Activated naive CD4-positive, alpha-beta T cell treated with anti-CD3 and anti-CD28 coated beads, Interleukin-2, amount 50 U/mL, for 24 hours (primary cell): Measurements from ENCODE around the gene ENDOV.

Experiments
- H3K27ac Mint-ChIP-seq: one replicate; pipeline ENCODE4 v1.8.0; 2021; ENCODE audit warnings: mild to moderate bottlenecking, mixed read lengths
- H3K27me3 Mint-ChIP-seq: one replicate; pipeline ENCODE4 v1.8.0; 2021; ENCODE audit warnings: mixed read lengths
- H3K36me3 Mint-ChIP-seq: one replicate; pipeline ENCODE4 v1.8.0; 2021; ENCODE audit warnings: mixed read lengths
- H3K4me1 Mint-ChIP-seq: one replicate; pipeline ENCODE4 v1.8.0; 2021; ENCODE audit warnings: mixed read lengths
- H3K4me3 Mint-ChIP-seq: one replicate; pipeline ENCODE4 v1.8.0; 2021; ENCODE audit warnings: mild to moderate bottlenecking, mixed read lengths
- H3K9me3 Mint-ChIP-seq: one replicate; pipeline ENCODE4 v1.8.0; 2021; ENCODE audit warnings: mixed read lengths

The ENDOV gene

DNA sequence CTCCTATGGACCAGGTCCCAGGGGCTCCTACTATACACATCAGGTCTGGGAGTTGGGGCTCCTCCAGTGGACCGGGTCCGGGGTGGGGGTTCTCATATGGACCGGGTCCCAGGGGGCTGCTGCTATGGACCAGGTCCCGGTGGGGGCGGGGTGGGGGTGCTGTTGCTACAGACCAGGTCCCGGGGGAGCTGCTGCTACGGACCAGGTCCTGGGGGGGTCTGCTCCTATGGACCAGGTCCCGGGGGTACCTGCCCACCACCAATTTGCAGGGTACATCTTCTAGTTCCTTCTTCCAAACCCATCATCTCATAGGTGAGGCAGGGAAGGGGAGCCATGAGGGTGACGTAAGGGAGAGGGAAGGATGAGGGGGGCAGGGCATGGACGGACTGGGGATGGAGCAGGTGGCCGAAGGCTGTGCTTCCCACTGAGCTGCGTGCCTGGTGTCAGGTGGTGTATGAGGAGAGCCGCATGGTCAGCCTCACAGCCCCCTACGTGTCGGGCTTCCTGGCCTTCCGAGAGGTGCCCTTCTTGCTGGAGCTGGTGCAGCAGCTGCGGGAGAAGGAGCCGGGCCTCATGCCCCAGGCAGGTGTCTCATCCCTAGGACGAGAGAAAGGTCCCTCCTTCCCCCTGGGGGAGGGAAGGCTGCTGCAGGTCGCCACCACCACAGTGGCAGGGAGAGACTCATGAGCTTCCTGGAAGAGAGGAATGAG, 6.6 kb downstream of the ENDOV start:
- H3K27ac Mint-ChIP-seq: no peak overlapping the region
- peaks cover 3% of the 10 kb centered on the region for H3K36me3 Mint-ChIP-seq
- no peaks in the 10 kb centered on the region for H3K27me3 Mint-ChIP-seq
- no peak overlapping the region for H3K4me3 Mint-ChIP-seq
- no peaks in the 10 kb centered on the region for H3K9me3 Mint-ChIP-seq
- peaks cover 27% of the 10 kb centered on the region for H3K4me1 Mint-ChIP-seq

DNA sequence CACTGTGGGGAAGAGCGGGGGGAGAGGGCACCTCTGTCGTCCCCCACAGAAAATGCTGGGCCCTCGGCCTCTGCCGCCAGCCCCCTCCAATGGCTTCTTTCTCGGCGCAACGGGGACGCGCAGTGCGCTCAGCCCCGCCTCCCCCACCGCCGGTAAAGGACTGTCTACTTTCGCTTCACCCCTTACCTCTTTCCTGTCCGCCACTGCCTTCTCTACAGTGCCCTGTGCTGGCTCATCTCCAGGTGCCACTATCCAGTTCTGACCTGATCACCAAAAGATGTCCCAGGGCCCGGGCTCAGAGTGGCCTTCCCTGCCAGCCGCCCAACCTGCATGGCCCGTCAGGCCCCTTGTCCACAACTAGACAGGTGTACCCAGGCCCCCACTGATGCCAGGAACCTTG, 7.3 kb downstream of the ENDOV start:
- no peak overlapping the region for H3K4me3 Mint-ChIP-seq
- no peaks in the 10 kb centered on the region for H3K27me3 Mint-ChIP-seq
- H3K4me1 Mint-ChIP-seq: peaks cover 25% of the 10 kb centered on the region
- H3K36me3 Mint-ChIP-seq: peaks cover 3% of the 10 kb centered on the region
- no peaks in the 10 kb centered on the region for H3K9me3 Mint-ChIP-seq
- H3K27ac Mint-ChIP-seq: no peak overlapping the region

DNA sequence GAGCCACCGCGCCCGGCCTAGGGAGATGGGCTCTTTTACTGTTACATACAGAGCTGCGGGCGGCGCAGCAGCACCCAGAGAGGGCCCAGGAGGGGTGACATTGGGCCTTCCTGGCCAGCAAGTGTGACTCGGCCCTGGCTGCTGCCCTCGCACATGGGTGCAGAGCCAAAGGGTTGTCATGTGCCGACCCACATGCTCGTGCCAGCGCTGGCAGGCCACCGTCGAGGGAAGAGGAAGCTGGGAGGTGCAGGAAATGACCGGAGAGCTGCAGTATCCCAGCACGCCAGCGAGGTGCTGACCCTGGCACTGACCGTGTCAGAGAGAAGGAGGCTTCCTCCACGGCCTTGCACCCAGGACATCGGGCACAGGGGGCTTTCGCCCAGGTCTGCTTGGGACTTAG, 8.0 kb downstream of the ENDOV start:
- H3K27me3 Mint-ChIP-seq: no peaks in the 10 kb centered on the region
- no peak overlapping the region for H3K27ac Mint-ChIP-seq
- H3K9me3 Mint-ChIP-seq: no peaks in the 10 kb centered on the region
- H3K4me1 Mint-ChIP-seq: peaks cover 18% of the 10 kb centered on the region
- H3K4me3 Mint-ChIP-seq: no peak overlapping the region
- H3K36me3 Mint-ChIP-seq: peaks cover 3% of the 10 kb centered on the region

DNA sequence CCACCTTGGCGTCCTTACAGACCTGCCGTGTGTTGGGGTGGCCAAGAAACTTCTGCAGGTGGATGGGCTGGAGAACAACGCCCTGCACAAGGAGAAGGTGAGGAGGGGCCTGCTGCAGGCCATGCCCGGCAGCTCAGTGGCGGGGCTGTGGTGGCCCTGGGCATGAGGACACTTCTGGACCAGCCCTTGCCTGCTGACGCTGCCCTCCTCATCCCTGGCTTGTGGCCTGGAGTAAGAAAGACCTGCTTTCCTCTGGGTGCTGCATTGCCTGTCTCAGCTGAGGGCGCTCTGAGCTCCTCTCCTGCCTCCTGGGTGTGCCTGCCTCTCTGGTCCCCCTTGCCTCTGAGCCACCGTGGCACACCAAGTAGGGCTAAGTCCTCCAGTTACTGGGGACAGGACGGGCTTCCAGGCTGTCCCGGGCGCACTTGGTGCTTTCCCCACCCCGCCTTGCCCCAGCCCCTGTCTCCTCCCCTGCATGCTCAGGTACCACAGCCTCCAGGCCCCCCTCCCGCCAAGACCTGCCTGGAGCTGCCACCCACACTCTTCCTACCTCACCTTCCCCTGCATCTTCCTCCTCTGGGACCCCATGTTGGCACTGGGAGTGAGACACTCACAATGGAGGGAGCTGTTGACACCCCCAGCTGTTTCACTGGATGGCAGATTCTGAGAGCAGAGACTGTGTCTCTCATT, 8.7 kb downstream of the ENDOV start:
- Mint-ChIP-seq H3K4me1 (peaks cover 14% of the 10 kb centered on the region), H3K36me3 (no peaks in the 10 kb centered on the region), H3K27ac (no peak overlapping the region), H3K4me3 (no peak overlapping the region), H3K27me3 (no peaks in the 10 kb centered on the region), H3K9me3 (no peaks in the 10 kb centered on the region)

DNA sequence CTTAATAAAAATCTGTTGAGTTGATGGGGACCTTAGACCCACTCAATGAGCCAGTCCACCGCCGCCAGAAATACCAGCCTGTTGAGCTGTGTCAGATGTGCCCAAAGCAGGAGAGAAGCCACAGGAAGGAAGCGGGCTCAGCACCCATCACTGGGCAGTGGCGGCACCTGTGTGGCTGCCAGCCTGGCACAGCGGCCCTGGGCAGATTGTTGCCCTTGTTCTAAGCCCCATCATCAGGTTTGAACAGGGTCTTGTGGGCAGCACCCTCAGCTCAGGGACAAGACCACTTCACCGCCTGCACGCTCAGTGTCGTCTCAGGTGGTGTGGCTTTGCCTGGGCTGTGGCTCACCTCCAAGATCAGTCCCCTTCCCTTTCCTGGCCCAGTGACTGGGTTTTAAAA, 9.3 kb downstream of the ENDOV start:
- H3K27ac Mint-ChIP-seq: no peak overlapping the region
- H3K9me3 Mint-ChIP-seq: no peaks in the 10 kb centered on the region
- peaks cover 14% of the 10 kb centered on the region for H3K4me1 Mint-ChIP-seq
- H3K36me3 Mint-ChIP-seq: no peaks in the 10 kb centered on the region
- H3K4me3 Mint-ChIP-seq: no peak overlapping the region
- no peaks in the 10 kb centered on the region for H3K27me3 Mint-ChIP-seq

DNA sequence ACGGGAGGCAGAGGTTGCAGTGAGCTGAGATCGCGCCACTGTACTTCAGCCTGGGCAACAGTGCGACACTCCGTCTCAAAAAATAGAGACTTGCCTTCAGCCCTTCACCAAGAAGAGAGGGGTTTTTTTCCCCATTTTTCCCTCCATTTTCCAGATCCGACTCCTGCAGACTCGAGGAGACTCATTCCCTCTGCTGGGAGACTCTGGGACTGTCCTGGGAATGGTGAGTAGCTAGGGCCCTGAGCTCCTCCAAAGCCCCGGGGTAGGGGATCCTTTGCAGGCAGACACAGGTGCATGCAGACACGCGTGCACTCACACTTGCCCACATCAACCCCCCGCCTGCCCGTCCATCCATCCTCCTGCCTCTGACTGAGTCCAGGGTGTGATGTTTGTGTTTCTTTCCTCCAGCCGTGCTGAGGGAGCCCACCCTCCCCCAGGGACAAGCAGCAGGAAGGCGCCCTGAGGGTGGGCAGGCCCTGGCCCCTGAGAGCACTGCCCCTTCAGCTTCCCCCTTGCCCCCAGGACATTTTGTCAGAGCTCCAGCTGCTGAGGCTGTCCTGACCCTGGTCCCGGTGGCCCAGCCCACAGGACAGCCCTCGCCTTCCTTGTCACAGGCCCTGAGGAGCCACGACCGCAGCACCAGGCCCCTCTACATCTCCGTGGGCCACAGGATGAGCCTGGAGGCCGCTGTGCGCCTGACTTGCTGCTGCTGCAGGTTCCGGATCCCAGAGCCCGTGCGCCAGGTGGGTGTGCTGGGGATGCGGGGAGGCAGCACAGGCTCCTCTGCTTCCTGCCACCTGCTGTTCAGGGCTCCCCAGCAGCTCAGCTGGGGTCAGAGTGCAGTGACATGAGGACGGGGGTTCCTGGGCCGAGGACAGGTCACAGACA, 10.2 kb downstream of the ENDOV start:
- Mint-ChIP-seq H3K9me3 (no peaks in the 10 kb centered on the region), H3K4me3 (no peak overlapping the region), H3K27ac (no peak overlapping the region), H3K36me3 (no peaks in the 10 kb centered on the region), H3K4me1 (peaks cover 14% of the 10 kb centered on the region), H3K27me3 (no peaks in the 10 kb centered on the region)

DNA sequence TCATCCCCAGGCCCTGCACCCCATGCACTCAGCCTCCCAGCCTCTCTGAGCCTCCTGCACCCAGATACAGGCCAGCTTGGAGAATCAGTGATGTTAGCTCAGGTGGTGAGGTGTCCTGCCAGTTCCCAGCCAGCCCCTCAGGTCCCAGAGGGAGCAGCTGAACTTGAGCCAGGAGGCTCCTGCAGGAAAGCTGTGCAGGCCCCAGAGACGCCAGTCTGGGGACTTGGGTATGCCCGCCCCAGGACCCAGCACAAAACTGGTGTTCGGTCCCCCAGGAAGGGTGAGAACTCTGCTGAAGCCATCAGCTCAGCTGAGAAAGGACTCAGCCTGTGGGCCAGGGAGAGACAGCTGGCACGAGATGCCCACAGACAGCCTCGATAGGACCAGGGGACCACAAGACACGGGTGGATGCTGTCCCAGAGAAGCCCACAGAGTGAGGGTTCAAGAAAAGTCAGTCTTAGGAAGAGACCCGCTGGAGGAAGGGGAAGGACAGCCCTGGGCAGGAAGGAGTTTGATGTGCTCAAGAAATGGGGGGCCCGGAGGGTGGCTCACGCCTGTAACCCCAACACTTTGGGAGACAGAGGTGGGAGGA, 11.0 kb downstream of the ENDOV start:
- Mint-ChIP-seq H3K27me3 (no peaks in the 10 kb centered on the region), H3K36me3 (no peaks in the 10 kb centered on the region), H3K4me3 (no peak overlapping the region), H3K4me1 (peaks cover 14% of the 10 kb centered on the region), H3K9me3 (no peaks in the 10 kb centered on the region), H3K27ac (no peak overlapping the region)

DNA sequence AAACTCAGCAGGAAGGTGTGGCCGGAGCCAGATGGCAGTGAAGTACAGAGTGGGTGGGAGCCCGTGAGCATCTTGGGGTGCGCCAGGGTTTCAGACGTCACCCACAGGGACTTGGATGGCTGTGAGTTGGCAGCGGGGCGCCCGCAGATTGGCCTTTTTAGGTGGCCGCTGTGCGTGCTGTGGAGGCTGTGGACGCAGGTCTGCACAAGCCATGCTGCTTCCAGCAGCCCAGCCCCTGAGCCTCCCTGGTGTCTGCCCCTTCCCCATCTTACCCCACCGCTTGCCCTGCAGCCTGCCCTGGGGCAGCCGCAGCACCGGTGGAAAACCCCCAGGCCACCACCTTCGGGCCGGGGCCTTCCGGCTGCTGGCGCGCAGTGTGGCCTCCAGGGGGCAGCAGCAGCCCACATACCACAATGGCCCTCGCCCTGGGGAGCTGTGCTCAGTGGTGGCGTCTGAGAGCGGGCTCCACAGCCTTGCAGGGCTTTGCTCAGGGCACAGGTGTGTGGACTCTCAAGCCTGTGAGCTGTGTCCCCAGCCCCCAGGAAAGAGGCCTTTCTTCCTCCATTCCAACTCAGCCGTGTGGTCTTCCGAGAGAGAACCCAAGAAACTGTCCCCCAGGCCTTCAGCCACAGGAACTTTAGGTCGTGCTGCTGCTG, 11.8 kb downstream of the ENDOV start:
- Mint-ChIP-seq H3K4me3 (no peak overlapping the region), H3K36me3 (no peaks in the 10 kb centered on the region), H3K9me3 (no peaks in the 10 kb centered on the region), H3K4me1 (peaks cover 14% of the 10 kb centered on the region), H3K27ac (no peak overlapping the region), H3K27me3 (no peaks in the 10 kb centered on the region)

DNA sequence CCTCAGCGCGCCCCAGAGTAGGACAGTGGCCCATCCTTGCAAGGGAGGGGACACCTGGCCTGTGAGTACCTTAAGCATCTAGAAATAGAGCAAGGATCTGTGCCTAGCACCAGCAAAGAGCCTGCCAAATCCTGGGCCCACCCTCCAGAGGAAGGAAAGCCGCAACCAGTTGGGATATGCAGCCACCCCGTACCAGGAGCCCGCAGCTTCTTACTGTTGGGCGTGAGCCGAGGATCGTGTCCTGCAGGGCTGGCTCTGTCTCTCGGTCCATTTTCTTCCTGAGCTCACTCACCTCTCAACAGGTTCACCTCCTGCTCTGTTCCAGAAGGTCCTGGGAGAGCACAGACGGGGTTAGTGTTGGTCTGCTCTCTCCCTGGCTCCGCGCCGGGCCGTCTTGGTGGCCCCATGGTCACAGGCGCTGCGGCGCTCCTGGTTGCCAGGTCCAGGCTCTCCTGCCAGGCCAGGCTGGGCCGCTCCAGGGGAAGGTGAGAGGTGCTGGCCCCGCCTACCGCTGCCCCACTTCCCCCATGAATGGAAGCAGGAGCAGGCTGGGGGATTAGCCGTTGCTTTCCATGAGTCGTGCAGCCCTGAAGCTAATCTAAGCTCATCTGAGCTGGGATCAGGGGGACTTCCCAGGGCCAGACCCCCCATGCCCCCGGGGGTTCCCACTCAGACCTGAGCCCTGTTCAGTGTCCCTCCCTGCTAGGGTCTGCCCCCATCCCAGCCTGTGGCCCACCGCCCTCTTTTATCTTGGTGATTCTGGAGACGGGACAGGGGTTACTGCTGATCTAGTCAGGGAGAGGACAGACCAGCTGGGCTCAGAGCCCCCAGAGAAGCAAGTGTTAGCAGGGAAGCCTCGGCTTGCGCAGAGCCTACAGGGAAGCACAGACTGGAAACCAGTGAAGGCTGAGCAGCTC, 12.7 kb downstream of the ENDOV start:
- Mint-ChIP-seq H3K36me3 (no peaks in the 10 kb centered on the region), H3K27me3 (no peaks in the 10 kb centered on the region), H3K4me3 (no peak overlapping the region), H3K27ac (no peak overlapping the region), H3K4me1 (peaks cover 14% of the 10 kb centered on the region), H3K9me3 (no peaks in the 10 kb centered on the region)

DNA sequence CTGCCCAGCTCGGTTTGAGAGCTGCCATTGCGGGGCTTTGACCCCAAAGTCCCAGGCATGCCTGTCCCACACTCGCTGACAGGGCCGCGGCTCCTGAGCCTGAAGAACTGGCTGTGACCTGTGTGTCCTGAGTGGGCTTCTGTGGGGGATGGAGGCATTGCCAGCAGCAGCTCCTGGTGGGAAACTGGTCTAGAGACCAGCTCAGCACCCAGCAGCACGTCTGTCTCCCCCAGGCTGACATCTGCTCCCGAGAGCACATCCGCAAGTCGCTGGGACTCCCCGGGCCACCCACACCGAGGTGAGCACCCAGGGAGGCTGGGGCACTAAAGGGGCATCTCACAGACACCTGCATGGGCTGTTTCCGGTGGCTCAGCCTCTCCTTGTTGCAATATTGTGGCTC, 13.4 kb downstream of the ENDOV start:
- H3K36me3 Mint-ChIP-seq: no peaks in the 10 kb centered on the region
- H3K9me3 Mint-ChIP-seq: no peaks in the 10 kb centered on the region
- peaks cover 14% of the 10 kb centered on the region for H3K4me1 Mint-ChIP-seq
- no peak overlapping the region for H3K4me3 Mint-ChIP-seq
- H3K27me3 Mint-ChIP-seq: no peaks in the 10 kb centered on the region
- H3K27ac Mint-ChIP-seq: no peak overlapping the region

DNA sequence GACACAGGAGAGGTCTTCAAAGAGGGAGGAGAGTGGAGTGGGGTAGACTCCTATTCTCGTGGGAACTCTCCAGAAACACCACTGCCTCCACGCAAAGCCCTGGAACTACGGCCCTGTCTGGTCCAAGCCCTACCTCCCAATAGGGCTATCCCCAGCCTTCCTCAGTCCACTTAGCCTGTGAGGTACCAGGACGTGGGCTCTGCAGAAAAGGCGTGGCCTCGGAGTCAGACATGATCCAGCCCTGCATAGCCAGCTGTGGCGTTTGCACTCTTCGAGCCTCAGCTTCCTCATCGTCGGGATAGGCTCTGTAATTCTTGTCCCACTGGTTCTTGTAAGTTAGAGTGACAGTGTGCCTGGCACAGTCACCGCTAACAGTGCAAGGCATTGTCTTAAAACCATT, 13.8 kb downstream of the ENDOV start:
- Mint-ChIP-seq H3K9me3 (no peaks in the 10 kb centered on the region), H3K4me3 (no peak overlapping the region), H3K36me3 (no peaks in the 10 kb centered on the region), H3K27me3 (no peaks in the 10 kb centered on the region), H3K4me1 (peaks cover 14% of the 10 kb centered on the region), H3K27ac (no peak overlapping the region)

DNA sequence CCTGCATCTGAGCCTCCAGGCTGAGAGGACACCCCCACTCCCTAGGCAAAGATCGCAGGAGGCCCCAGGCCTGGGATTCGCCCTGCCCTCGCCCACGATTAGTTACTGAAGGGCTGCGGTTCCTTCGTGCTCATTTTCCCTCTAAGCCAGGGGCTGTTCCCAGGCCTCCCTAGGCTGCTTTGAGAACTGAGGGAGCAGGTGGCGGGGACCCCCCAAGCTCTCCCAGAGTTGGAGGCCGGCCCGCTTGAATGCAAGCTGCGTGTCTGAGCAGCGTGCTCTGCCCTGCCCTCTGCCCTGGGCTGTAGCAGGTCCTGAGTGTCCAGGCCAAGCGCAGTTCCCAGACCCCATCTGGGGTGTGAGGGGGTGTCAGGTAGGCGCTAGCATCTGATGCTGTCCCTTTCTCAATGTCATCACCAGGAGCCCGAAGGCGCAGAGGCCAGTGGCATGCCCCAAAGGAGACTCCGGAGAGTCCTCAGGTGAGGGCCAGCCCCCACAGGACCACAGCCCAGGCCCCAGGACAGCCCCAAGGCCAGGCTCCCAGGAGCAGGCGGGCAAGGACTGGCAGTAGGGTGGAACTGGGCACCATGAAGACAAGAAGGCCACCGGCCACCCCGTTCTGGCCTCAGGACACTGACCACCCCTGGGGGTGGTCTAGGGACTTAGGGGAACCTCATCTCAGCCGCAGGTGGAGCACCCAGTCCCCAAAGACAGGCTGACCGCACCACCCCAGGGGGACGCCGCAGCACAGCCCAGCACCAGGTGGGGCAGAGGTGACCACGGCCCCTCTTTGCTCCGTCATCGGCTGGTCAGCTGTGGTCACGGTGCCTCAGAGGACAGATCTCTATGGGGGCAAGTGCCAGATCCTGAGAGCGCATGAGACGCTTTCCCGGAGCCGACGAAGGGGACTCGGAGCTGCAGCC, 14.6 kb downstream of the ENDOV start:
- Mint-ChIP-seq H3K4me3 (no peak overlapping the region), H3K9me3 (no peaks in the 10 kb centered on the region), H3K36me3 (no peaks in the 10 kb centered on the region), H3K27me3 (no peaks in the 10 kb centered on the region), H3K27ac (no peak overlapping the region), H3K4me1 (peaks cover 10% of the 10 kb centered on the region)

DNA sequence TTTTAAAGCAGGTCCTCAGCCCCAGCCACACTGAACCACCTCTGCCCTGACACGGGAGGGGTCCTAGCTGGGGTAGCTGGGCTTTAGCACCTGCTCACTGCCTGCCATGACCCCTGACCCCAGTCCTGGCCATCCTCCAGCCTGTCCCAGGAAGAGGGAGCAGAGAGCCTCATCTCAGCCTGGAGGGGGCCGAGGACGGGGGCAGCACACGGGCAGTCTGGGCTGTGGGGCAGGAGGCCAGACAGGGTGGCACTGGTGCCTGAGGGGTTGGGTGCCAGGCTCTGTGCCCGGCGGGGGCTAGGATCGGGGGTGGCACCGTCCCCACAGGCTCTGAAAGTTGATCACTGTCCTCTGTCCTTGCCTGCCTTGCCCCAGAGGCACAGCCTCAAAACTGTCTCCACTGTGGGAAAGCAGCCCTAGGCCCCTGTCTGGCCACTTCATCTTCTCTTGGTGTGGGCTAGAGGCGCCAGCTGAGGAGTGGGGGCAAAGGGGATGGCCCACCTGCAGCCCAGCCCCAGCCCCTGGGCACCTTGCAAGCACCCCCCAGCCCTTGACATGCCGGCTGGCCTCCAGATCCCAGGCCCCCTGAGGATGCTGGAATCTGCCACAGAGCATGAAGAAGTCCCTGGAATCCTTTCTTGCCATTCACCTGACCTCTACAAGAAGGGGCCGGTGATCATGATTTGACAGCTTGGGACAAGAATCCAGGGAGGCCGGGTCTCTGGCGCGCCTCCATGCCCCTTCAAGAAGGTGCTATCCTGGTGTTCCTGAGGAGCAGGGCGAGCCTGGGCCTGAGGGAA, 15.7 kb downstream of the ENDOV start:
- Mint-ChIP-seq H3K4me3 (no peak overlapping the region), H3K9me3 (no peaks in the 10 kb centered on the region), H3K4me1 (peaks cover 10% of the 10 kb centered on the region), H3K27me3 (no peaks in the 10 kb centered on the region), H3K36me3 (no peaks in the 10 kb centered on the region), H3K27ac (no peak overlapping the region)
